GM18502 (cell line): Measurements from ENCODE around the gene CYB5RL.
"Not testable (repeated sequence)": the region's sequence is repeated elsewhere in the genome, so short reads cannot be mapped to it uniquely, and the experiment has no call there.

Experiments used
- ATAC-seq: cut with Tn5 transposase; IDR thresholded peaks from one replicate; pipeline ENCODE4 v1.9.1; 2021; ENCODE audit warnings: mild to moderate bottlenecking; ENCODE audit not compliant: unreplicated experiment, poor library complexity

Gene CYB5RL

DNA sequence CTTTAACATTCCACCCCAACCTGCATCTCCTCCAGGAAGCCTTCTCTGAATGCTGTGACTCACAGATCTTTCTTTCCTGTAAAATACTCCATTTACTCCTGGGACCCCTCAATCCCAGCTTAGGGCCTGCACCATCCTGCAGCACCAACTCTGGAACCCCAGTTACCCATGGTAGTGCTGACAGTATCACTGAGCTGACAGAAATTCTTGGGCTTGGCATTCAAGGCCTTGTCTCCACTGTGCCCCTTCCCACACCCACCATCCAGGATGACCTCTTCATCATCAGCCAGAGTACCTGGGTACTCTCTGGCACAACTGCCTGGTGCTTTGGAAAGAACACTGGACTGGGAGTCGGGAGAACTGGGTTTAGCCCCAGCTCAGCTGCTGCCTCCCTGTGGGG lies 8.3 kb downstream of the CYB5RL start:
- ATAC-seq, result no peak

DNA sequence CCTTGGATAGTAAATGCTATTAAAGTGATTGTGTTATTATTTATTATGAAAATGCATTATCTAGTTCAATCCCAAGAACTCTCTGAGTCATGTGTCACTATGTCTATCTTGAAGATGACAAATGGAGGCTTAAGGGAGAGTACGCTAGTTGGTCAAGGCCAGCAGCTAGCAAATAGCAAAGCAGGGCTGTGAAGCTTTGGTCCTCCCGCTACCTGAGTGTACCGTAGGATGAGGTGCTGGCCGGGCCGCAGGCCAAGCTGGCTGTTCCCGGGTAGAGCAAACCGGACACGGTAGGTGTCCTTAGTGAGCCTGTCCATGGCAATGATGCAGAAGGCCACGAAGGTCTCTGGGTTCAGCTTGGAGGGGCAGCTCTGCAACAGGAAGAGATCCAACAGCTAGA lies 9.3 kb downstream of the CYB5RL start:
- ATAC-seq, result no peak

DNA sequence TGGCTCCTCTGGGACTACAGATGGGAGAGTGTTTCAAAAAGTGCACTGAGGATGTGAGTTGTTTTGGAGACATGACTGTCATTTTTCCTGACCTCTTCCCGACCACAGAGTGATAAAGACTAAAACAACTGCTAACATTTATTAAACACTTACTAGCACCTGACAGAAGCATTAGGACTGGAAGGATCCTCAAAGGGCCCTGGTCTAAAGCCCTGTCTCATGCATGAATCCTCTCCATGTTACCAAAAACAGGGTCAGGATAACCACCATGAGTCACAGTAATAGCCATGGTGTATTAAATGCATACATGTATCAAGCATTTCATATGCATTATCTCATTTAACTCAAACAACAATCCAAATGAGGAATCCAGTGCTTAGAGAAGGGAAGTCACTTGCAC lies 11.5 kb downstream of the CYB5RL start:
- no peak for ATAC-seq

DNA sequence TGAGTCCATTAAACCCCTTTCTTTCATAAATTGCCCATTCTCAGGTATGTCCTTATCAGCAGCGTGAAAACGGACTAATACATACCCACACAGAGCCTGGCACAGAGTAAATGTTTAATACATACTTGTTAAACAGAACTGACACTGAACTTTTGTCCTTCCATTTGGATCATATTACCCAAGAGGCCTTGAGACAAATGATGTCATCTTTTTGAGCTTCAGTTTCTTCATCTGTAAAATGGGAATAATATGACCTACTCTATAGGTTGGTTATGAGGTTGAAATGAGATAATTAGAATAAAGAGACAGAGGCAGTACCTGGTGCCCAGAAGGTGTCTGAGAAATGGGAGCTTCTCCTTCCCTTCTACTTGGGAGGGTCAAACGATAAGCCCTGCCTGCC lies 13.8 kb downstream of the CYB5RL start:
- no peak for ATAC-seq

DNA sequence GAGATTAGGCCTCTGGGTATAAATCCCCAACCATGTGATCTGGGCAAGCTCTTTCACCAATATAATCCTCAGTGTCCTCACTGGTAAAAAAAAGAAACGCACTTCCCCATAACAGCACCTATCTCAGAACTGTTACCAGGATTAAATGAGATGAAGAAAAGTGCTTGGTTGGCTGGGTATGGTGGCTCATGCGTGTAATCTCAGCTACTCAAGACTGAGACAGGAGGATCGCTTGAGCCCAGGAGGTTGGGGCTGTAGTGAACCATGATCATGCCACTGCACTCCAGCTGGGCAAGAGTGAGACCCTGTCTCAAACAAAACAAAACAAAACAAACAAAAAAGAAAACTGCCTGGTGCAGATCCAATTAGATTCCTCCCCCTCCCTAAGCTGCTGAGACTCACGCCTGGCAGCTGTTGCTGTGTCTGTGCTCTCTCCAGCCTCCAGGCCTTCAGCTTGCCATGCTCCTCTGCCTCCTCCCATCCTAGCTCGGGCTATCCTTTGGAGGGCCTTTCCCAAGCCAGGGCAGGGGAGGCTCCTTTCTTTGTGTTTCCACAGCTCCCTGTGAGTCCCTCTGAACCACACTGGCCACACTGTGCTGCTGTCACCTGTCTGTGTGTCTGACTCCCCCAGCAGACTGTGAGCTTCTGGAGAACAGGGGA lies 19.0 kb downstream of the CYB5RL start:
- ATAC-seq, result no peak

DNA sequence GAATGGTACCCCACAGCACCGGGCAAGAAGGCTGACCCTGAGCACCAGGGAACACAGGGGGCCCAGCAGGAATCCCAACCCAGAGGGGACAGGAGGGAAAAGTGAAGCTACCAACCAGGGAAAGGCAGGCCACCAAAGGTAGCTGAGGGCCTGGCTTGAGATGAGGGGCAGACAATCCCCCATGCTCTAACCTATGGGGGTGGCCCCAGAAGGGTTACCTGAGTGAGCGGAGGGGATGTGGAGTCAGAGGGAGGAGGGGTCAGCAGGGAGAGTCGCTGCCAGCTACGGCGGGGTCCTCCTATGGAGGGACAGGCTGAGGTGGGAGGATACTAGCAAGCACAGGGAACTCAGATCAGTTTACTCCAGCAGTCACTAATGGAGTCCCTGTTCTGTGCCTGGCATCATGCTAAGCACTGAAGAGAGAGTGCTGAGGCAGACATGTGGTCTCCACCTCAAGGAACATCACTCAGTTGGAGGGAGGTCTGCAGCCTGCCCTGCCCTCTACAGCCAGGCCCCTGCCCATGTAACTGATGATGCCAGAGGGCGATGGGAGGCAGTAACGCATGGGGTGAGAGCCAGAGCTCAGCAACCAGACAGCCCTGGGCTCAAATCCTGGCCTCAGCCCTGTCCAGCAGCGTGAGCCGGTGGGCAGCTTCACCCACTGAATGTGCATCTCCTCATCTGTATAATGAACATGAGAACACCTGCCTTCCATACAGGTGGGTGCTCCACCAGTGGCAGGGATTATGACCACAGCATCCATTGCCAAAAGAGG lies 21.3 kb downstream of the CYB5RL start:
- no peak for ATAC-seq

DNA sequence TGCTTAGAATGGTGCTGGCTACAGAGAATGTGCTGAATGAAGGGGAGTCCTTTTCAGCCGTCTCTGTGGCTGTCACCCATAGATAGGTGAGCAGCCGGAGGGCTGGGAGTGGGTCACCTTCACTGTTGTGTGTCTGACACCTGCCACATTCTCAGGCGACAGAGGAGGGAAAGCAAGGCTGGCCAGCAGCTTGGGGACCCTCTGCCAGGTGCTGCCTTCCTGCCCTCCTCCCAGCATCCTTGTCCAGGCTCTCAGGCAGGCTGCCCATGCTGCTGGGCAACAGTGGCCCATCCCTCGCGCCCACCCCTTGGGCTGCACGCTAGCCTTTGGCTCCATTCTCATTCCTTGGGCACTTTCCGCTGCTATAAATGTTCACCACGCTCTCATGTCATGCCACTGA lies 22.1 kb downstream of the CYB5RL start:
- ATAC-seq, result no peak

DNA sequence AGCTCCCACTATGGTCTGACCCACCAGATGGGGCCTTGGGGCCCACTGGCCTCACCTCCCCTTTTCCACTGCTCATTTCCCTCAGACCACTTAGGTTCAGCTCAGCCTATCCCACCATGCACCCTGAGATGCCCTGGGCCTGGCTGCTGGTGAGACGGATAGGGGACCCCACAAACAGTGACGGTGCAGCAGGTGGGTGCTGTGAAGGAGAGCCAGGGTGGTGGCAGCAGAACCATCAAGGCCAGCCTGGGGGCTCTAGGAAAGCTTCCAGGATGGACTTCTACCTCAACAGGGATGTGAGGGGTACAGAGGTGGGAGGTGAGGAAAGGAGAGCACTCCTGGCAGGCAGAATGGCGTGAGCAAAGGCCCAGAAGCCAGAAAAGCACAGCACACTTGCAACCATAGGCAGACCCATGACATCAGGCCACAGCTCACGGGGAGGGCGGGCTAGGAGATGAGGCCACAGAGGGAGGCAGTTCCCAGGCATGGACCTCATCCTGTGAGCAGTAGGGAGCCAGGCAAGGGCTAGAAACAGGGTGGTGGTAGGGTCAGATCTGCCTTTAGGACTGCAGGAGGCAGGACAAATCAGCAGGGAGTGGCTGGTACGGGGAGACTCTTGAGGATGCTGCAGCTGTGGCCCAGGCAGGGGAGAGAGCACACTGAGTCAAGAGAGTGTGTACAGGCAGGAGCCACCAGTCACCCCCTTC lies 23.1 kb downstream of the CYB5RL start:
- ATAC-seq, result no peak

DNA sequence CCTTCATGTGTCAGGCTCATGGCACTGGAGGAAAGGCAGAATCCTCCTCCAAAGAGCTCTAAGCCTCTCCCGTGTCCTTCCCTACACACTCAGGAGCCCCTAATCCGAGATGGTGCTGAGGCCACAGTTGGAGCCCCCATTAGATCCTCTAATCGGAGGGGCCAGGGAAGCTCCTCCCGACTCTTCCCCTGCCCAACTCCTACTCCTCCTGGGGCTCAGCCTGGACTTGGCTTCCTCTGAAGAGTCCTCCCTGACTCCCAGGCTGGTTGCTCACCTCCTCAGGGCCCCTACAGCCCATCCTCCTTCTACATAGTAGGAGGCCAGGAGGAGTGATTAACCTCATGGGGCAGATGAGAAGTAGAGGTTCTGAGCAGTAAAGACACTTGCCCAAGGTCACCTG lies 25.7 kb downstream of the CYB5RL start:
- no peak for ATAC-seq

DNA sequence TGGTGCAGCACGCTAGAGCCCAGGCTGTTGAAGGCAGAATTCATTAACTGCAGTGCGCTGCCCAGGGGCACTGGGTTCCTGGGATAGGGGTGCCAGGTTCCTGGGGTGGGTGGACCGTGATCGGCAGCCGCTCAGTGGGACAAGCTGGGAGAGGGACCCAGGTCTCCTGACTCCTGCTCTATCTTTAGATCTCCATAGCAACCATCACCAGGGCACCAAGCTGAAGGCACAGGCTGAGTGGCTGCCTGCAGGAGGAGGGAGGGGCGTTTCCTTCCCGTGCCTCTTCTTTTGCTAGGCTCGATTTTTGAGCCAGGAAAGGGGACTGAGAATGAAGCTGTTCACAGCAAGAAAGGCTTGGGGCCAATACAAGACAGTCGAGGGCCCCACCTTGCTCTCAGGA lies 26.1 kb downstream of the CYB5RL start:
- ATAC-seq, result no peak

DNA sequence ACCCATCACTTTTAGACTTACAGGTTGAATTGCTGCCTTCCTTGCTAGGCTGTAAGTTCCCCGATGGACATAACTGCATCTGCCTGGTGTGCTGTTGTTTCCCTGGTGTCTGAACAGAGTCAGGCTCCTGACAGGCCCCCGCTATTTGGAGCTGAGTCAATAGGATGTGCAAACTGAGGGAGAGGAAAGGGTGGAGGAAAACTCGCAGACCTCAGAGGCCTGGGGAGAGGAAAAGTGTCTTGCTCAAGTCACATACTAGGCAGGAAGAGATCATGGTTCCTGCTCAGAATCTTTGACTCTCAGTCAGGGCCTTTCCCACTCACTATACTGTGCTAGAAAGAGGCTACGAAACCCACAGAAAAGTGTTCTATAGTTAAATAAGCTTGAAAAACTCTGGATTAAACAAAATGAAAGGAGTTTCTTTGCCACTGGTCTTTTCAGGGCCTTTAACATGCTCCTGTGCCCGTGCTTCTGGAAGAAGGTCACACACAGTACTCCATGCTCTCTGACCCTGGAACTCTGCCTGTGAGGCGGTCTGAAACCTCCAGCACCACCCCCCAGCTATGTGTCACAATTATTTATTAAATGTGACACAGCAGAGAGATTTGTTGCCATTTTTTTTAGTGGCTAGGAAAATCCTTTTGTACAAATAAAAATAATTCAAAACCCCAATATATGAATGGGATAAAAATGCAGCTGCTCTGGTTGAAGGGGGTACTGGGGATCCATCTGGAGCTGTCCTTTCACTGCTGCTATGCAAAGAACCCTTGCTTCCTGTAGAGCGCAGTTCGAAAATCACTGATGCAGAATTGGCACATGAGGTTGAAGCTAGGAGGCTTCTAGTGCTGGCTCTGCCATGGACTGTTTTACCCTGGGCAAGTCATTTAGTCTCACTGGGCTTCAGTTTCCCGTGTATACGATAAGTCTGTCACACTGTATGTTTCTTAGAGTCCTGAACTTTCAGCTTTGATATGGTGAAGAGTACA lies 26.9 kb downstream of the CYB5RL start:
- no peak for ATAC-seq

DNA sequence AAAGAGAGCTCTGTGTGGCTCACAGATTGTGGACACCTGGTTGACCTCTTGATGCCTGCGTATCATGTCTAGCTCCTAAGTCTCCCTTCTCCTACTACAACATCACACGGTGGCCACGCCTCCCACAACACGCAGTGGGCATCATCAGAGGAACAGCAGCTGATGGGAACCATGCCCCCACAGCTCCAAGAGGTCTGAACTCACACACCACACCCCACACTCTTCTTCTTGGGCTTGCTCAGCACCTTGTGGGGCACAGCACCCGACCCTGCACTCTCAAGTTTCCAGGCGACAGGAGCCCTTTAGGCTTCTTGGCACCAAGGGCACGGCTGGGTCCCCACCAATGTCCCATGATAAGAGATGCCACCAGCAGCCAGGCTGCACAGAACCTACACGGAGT lies 28.2 kb downstream of the CYB5RL start:
- no peak for ATAC-seq

DNA sequence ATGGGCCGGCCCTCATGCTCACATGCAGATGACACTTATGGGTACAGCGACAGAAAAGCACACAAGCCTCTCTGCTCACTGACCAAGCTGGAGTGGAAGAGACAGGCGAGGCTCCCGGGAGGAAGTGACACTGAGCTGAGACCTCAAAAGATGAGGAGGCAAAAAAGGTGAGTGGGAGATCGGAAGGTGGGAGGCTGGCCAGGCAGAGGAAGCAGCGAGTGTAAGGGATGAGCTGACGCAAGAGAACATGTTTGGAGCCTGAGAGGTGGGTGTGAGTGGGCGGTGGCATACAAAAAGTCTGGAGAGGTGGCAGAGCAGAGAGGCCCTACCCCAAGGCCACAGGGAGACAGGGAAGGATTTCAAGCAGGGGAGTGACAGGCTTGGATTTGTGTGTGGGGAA lies 28.8 kb downstream of the CYB5RL start:
- no peak for ATAC-seq

DNA sequence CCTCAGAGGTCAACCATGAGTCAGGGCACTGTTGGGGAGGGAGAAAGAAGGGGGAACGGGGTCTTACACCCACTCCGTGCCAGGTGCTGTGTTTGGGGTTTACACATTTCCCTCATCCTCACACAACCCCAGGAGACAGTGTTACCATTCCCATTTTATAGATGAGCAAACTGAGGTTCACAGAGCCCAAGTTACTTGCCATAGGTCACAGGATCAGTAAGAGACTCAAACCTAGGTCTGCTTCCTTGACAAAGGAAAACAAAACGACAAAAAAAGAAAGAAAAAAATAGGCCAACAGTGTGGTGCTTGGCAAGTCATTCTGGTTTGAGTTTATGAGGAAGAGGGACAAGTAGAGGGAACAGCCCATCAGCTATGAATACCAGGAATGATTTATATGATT lies 30.8 kb downstream of the CYB5RL start:
- ATAC-seq, result no peak

DNA sequence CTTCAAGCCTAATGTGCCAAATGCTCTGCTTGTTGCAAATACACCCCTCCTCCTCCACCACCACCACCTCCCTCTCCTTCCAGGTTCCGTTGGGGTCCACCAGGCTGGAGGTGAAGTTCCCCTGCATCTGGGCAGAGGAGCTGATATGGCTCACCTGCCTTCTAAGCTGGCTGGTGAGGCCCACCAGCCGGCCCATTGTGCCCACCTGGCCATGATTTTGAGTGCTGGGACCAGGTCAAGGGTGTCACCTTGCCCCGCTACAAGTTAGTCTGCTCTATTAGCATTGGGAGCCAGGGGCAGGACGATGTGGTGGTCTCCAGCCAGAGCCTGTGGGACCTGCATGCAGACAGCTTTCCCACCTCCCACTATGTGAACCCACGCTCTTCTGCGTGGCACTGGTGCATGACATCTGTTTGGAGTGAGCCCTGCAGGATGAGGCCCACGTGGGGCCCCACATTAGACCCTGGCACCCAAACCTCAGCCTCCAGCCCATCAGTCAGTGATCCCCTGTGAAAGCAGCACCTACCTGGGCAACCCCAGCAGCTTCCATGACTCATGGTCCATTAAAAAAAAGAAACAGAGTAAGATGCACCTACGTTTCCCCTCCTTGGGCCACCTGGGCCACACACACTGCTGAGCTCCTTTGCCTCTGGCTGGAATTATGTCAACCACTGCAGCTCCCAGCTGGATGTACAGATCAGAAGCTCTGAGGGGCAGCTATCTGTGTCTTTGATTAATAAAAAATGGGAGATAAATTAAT lies 31.4 kb downstream of the CYB5RL start:
- ATAC-seq, result no peak

DNA sequence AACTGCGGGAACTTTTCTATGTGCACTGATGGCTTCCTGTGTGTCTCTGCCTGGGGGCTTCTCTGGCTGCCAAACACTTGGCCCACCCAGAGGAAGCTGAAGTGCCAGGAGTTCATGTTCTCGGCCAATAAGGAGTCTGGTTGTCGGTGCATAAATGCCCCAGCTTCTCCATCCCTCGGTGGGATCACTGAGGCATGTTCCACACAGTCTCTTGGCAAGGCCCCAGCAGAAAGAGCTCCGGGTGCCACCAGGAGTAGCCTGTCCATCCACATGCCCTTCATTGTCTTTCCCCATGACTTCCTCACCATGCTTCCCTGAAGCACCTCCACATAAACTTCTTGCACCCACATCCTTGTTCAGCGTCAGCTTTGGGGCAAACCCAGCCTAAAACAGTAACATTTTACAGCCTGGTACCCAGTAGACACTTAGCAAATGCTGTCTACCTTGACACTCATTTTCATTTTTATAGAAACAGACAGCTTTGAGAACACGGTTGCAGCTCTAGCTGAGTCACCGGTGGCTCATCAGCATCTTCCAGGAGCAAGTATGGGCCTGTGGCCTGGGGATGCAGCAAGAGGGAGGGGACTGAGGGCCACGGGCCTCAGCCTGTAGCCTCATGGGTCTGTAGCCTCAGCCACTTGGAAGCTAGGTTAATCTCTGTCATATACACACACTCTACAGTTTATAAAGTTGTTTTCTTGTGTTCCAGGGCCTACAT lies 32.2 kb downstream of the CYB5RL start:
- ATAC-seq, result no peak

DNA sequence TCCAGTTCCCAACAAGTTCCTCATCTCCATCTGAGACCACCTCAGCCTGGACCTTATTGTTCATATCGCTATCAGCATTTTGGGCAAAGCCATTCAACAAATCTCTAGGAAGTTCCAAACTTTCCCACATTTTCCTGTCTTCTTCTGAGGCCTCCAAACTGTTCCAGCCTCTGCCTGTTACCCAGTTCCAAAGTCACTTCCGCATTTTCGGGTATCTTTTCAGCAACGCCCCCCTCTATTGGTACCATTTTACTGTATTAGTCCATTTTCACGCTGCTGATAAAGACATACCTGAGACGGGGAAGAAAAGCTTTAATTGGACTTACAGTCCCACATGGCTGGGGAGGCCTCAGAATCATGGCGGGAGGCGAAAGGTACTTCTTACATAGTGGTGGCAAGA lies 33.5 kb downstream of the CYB5RL start:
- not testable (repeated sequence) for ATAC-seq

DNA sequence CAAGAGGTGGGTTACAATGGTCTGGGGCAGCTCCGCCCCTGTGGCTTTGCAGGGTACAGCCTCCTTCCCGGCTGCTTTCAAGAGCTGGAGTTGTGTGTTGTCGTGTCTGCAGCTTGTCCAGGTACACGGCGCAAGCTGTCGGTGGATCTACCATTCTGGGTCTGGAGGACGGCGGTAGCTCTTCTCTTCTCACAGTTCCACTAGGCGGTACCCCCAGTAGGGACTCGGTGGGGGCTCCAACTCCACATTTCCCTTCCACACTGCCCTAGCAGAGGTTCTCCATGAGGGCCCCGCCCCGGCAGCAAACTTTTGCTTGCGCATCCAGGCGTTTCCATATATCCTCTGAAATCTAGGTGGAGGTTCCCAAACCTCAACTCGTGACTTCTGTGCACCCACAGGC lies 34.7 kb downstream of the CYB5RL start:
- ATAC-seq, result no peak

DNA sequence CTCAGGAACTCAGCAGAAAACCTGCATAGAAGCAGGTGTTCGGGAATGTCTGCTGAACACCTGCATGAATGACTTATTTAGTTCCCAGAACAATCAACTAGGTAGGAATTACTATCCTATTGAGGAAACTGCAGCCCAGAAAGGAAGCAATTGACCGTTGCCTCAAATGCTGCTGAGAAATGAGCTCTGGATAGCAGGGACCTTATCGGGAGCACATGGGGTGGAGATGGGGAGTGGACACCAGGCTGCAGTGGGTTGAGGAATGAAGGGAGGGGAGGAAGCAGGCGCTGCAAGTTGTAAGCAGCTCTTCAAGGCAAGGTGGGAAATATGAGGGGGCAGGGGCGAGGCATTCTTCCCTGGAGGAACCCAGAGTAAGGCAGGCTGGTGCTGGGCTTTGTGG lies 36.3 kb downstream of the CYB5RL start:
- ATAC-seq, result no peak
